IMR-90 (cell line): ENCODE data around the gene ALOXE3. TPM values are rescaled to one million over a fixed set of nuclear protein-coding genes. Genes with fewer than 3 reads are reported as not detected.
A peak's percentile ranks its signal among the peaks of the same experiment; 100 is the strongest.

ENCODE experiments used
- ATAC-seq: fragments of 200-7000 bp; cut with Tn5 transposase; 2 replicates; pipeline ENCODE4 v1.9.1; 2020; ENCODE audit warnings: low read depth, mild to moderate bottlenecking, moderate library complexity
- BruUV-seq: library from RNA; stranded (reverse); fragments of 400-500 nt; replicated peaks from 2 replicates; lab custom pipeline; 2021; lab: Mats Ljungman, UMichigan
- CTCF ChIA-PET: fragments of 300-600 bp; formaldehyde crosslinking; extraction: SDS; loops from one replicate; lab custom pipeline; 2021; ENCODE audit warnings: antibody characterized with exemption; lab: Yijun Ruan, JAX
- POLR2A ChIA-PET: fragments of 300-600 bp; sonication (Branson Sonifier 250); formaldehyde crosslinking; loops from one replicate; lab custom pipeline; 2022; ENCODE audit warnings: antibody characterized with exemption; ENCODE audit not compliant: unreplicated experiment; lab: Charles Lee
- DNase-seq: peaks from one replicate; pipeline ENCODE4 v3.0.0; 2013
- H2AFZ ChIP-seq: replicated peaks from 2 replicates; pipeline ENCODE3; 2013; ENCODE audit warnings: low read length, mild to moderate bottlenecking; ENCODE audit not compliant: poor library complexity
- H2AK5ac ChIP-seq: 2 replicates; pipeline ENCODE4 v1.6.1; 2013; ENCODE audit warnings: low read depth, low read length, inconsistent platforms
- H2AK9ac ChIP-seq: replicated peaks from 2 replicates; pipeline ENCODE3; 2013; ENCODE audit warnings: mild to moderate bottlenecking, low read depth, low read length, moderate library complexity; ENCODE audit not compliant: poor library complexity
- H2BK120ac ChIP-seq: 2 replicates; pipeline ENCODE4 v1.6.1; 2013; ENCODE audit warnings: low read depth, low read length, inconsistent platforms
- H2BK15ac ChIP-seq: 3 replicates; pipeline ENCODE4 v1.6.1; 2013; ENCODE audit warnings: low read depth, low read length, inconsistent platforms
- H2BK20ac ChIP-seq: 2 replicates; pipeline ENCODE4 v1.6.1; 2013; ENCODE audit warnings: low read depth, mild to moderate bottlenecking, inconsistent platforms, low read length, moderate library complexity
- H2BK5ac ChIP-seq: 2 replicates; pipeline ENCODE4 v1.6.1; 2013; ENCODE audit warnings: mild to moderate bottlenecking, low read depth, low read length, inconsistent platforms; ENCODE audit not compliant: poor library complexity, severe bottlenecking
- H3K14ac ChIP-seq: replicated peaks from 2 replicates; pipeline ENCODE4 v1.6.1; 2013; ENCODE audit warnings: low read depth, low read length, inconsistent platforms
- H3K18ac ChIP-seq: 2 replicates; pipeline ENCODE4 v1.6.1; 2013; ENCODE audit warnings: low read depth, low read length, control low read depth
- H3K23ac ChIP-seq: 2 replicates; pipeline ENCODE4 v1.6.1; 2013; ENCODE audit warnings: low read depth, low read length, inconsistent platforms
- H3K27ac ChIP-seq: 2 replicates; pipeline ENCODE4 v1.5.1; 2013; ENCODE audit warnings: mild to moderate bottlenecking, control low read depth, low read length; ENCODE audit not compliant: insufficient read depth
- H3K27me3 ChIP-seq: 2 replicates; pipeline ENCODE4 v1.6.1; 2013; ENCODE audit warnings: low read length; ENCODE audit not compliant: control insufficient read depth, insufficient read depth
- H3K36me3 ChIP-seq: 2 replicates; pipeline ENCODE4 v1.6.1; 2013; ENCODE audit warnings: low read length, mixed read lengths; ENCODE audit not compliant: control insufficient read depth, insufficient read depth
- H3K4ac ChIP-seq: 2 replicates; pipeline ENCODE4 v1.6.1; 2013; ENCODE audit warnings: low read depth, low read length, inconsistent platforms
- H3K4me1 ChIP-seq: 2 replicates; pipeline ENCODE4 v1.6.1; 2013; ENCODE audit warnings: low read length, mixed read lengths; ENCODE audit not compliant: control insufficient read depth, insufficient read depth
- H3K4me2 ChIP-seq: 2 replicates; pipeline ENCODE4 v1.6.1; 2013; ENCODE audit warnings: low read depth, mild to moderate bottlenecking, control low read depth, low read length, moderate library complexity
- H3K4me3 ChIP-seq: 2 replicates; pipeline ENCODE4 v1.5.1; 2013; ENCODE audit warnings: low read depth, mild to moderate bottlenecking, control low read depth, low read length, moderate library complexity; ENCODE audit not compliant: insufficient read depth
- H3K56ac ChIP-seq: 2 replicates; pipeline ENCODE4 v1.6.1; 2013; ENCODE audit warnings: low read length, inconsistent platforms; ENCODE audit not compliant: insufficient read depth; ENCODE audit errors: extremely low read depth
- H3K79me1 ChIP-seq, 2 experiments: 2 replicates each; pipeline ENCODE4 v1.6.1; 2013; ENCODE audit warnings: low read length in 2 of 2, inconsistent platforms in 1 of 2, low read depth in 1 of 2
- H3K9ac ChIP-seq: 2 replicates; pipeline ENCODE4 v1.6.1; 2013; ENCODE audit warnings: low read depth, low read length, control low read depth
- H3K9me1 ChIP-seq: 2 replicates; pipeline ENCODE4 v1.6.1; 2013; ENCODE audit warnings: low read length, inconsistent platforms; ENCODE audit not compliant: insufficient read depth
- H3K9me3 ChIP-seq: 2 replicates; pipeline ENCODE4 v1.6.1; 2013; ENCODE audit warnings: low read length; ENCODE audit not compliant: control insufficient read depth, insufficient read depth
- H4K20me1 ChIP-seq: 2 replicates; pipeline ENCODE4 v1.6.1; 2013; ENCODE audit warnings: low read length, inconsistent platforms; ENCODE audit not compliant: insufficient read depth
- H4K5ac ChIP-seq: 2 replicates; pipeline ENCODE4 v1.6.1; 2013; ENCODE audit warnings: mild to moderate bottlenecking, low read depth, low read length, control low read depth
- H4K8ac ChIP-seq, 2 experiments: 2 replicates each; pipeline ENCODE4 v1.6.1; 2013; ENCODE audit warnings: low read depth in 2 of 2, low read length in 2 of 2, control low read depth in 1 of 2, inconsistent platforms in 1 of 2
- H4K91ac ChIP-seq: 2 replicates; pipeline ENCODE4 v1.6.1; 2013; ENCODE audit warnings: low read depth, low read length, inconsistent platforms; ENCODE audit not compliant: insufficient read depth
- NFE2L2 ChIP-seq: fragments of 150-350 bp; IDR thresholded peaks from 2 replicates; pipeline ENCODE4 v1.6.1; 2016; ENCODE audit warnings: low read depth, mild to moderate bottlenecking, low read length
- POLR2A ChIP-seq: IDR thresholded peaks from 2 replicates; pipeline ENCODE4 v1.6.1; 2012; ENCODE audit warnings: mild to moderate bottlenecking, low read depth, low read length
- WGBS, 2 experiments: methylation state at CpG; one replicate each; pipeline versions ENCODE4 v1.1.5 to v1.1.7; 2013; ENCODE audit warnings: missing lambda C conversion rate in 2 of 2; ENCODE audit not compliant: insufficient read length in 1 of 2; ENCODE audit errors: extremely low coverage in 2 of 2; 5-methylcytosine and 5-hydroxymethylcytosine counted together
- dilution Hi-C: fragments of 300-500 bp; cut with HindIII; formaldehyde crosslinking; loops from one replicate; pipeline ENCODE4 v1.14.3; 2018; ENCODE audit warnings: low sequenced_read_pairs; ENCODE audit not compliant: unreplicated experiment
- in situ Hi-C: fragments of 300-500 bp; cut with MboI; formaldehyde crosslinking; loops from 3 replicates; pipeline ENCODE4 v1.14.3; 2019; ENCODE audit warnings: low sequenced_read_pairs, inconsistent platforms, mixed read lengths
- intact Hi-C: fragments of 100-400 bp; cut with micrococcal nuclease; formaldehyde crosslinking; loops from 2 replicates; pipeline ENCODE4 v1.10.0; 2022
- polyA plus RNA-seq, 3 experiments: library from polyadenylated mRNA; depleted of rRNA; stranded (reverse); fragments of >200 nt; gene quantifications; 2 replicates each; pipeline ENCODE4 v1.2.3, GENCODE V29; 2012; ENCODE audit warnings: low replicate concordance in 1 of 3
- total RNA-seq: library from RNA; depleted of rRNA; stranded (reverse); fragments of >200 nt; gene quantifications from 2 replicates; pipeline ENCODE4 v1.2.3, GENCODE V29; 2012

ALOXE3 gene
- total and polyA plus RNA-seq, 2 of the 4 experiments (the other 2 are of a cell fraction), result under 0.01 to 0.26 TPM

DNA sequence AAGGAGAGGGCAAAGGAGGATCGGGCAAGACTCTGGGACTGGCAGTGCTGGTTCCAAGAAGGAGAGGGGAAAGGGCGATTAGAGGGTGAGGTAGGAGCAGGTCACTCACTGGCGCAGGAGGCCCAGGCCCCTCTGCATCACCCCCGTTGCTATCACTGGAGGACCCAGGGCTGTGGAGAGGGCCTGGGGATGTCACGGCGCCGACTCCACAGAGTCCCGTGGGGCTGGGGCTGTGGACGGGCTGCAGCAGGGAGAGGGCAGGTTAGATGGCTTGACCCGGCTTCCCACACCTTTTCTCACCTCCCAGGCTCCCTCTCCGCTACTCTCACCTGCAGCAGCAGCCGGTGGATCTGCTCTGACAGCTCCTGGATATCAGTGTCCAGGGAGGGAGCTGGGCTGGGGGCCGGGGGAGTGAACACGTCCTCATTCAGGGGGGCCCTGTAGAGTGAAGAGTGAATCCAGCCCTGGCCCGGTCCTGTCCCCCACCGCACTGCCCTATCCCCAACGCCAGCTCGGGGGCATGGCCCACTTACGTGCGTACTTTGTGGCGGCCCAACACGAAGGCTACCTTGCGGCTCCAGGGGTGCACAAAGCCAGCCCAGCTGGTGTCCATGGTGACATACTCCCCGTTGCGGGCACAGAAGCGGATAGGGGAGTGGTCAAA is 29.0 kb upstream of the ALOXE3 start:
- H3K79me1 ChIP-seq, result peaks cover 3 to 13% of the 10 kb centered on the region in 2 experiments; a peak in 2 of 4 replicates
- CTCF ChIA-PET, result interaction anchor here (0.5 to 0.6 kb wide), 2 partner anchors 27 to 461 kb away, joined by 3 to 5 read pairs; no protein-coding TSS in a partner anchor
- 97% methylated on average over 14 of the region's 26 CpGs; no CpG with 5 or more reads in 1 of the 2 experiments for WGBS, 2 experiments
- ATAC-seq (no peak), DNase-seq (no peak)
- no peak overlapping the region for H3K56ac ChIP-seq
- peaks cover 5% of the 10 kb centered on the region for H4K20me1 ChIP-seq
- H2AFZ ChIP-seq, result no peak overlapping the region
- no peak overlapping the region for H3K23ac ChIP-seq
- H2BK20ac ChIP-seq, result no peak overlapping the region
- peak overlapping the region; percentile 55 for H2AK9ac ChIP-seq
- in situ Hi-C loops (no loop called here), intact Hi-C loops (no loop called here), dilution Hi-C loops (no loop called here)
- no peak overlapping the region for H2BK5ac ChIP-seq
- peak; percentile 30; the same call in 1 of the 2 replicates for TF ChIP-seq POLR2A
- no peak for TF ChIP-seq NFE2L2
- H2BK120ac ChIP-seq, result no peak overlapping the region
- no peak overlapping the region for H3K4me3 ChIP-seq
- peaks cover 59% of the 10 kb centered on the region for H3K36me3 ChIP-seq
- no peak overlapping the region for H3K14ac ChIP-seq
- no peak overlapping the region for H2BK15ac ChIP-seq
- H3K18ac ChIP-seq, result no peak overlapping the region
- no peak overlapping the region for H4K5ac ChIP-seq
- H3K9me1 ChIP-seq, result peaks cover 5% of the 10 kb centered on the region; the same call in 1 of the 2 replicates
- peaks cover 5% of the 10 kb centered on the region for H3K4me1 ChIP-seq
- no peaks in the 10 kb centered on the region for H3K9me3 ChIP-seq
- no peak overlapping the region for H4K8ac ChIP-seq
- no peak overlapping the region for H2AK5ac ChIP-seq
- no peak overlapping the region for H3K4ac ChIP-seq
- BruUV-seq, result no TSS peak
- no peaks in the 10 kb centered on the region for H3K27me3 ChIP-seq
- no peak overlapping the region for H3K27ac ChIP-seq
- H3K4me2 ChIP-seq, result no peak overlapping the region
- no peak overlapping the region for H4K91ac ChIP-seq
- POLR2A ChIA-PET, result no interaction called here
- no peak overlapping the region for H3K9ac ChIP-seq
